HEK293 (cell line): Measurements from ENCODE around the gene GLT1D1.

Source experiments
- CTCF ChIA-PET: fragments of 350-600 bp; formaldehyde crosslinking; extraction: SDS; loops from one replicate; lab custom pipeline; 2021; ENCODE audit warnings: antibody characterized with exemption; lab: Yijun Ruan, JAX
- POLR2A ChIA-PET: fragments of 300-600 bp; formaldehyde crosslinking; extraction: SDS; loops from one replicate; lab custom pipeline; 2020; ENCODE audit warnings: antibody characterized with exemption, inconsistent platforms; lab: Yijun Ruan, JAX
- H3K27ac ChIP-seq: fragments of 200-500 bp; sonication (Bioruptor generic); 2 replicates; pipeline ENCODE4 v1.5.1; 2014; ENCODE audit warnings: low read depth, low read length, control low read depth, inconsistent platforms; ENCODE audit errors: extremely low read depth
- H3K36me3 ChIP-seq, 2 experiments: fragments of 200-500 bp in 1 of 2; sonication (Bioruptor generic) in 1 of 2; 1 replicate in 1 of 2; 2 replicates in 1 of 2; pipeline ENCODE4 v1.5.1; 2014 to 2017; ENCODE audit warnings: inconsistent platforms in 2 of 2, low read length in 2 of 2; ENCODE audit not compliant: control insufficient read depth in 2 of 2, insufficient read depth in 1 of 2
- H3K4me1 ChIP-seq: fragments of 200-500 bp; sonication (Bioruptor generic); 2 replicates; pipeline ENCODE4 v1.5.1; 2014; ENCODE audit warnings: mild to moderate bottlenecking, low read length, inconsistent platforms; ENCODE audit not compliant: control insufficient read depth, insufficient read depth
- H3K4me3 ChIP-seq: 2 replicates; pipeline ENCODE4 v1.5.1; 2011; ENCODE audit warnings: low read depth, mild to moderate bottlenecking, control low read depth, low read length, moderate library complexity
- H3K9me3 ChIP-seq: fragments of 200-500 bp; sonication (Bioruptor generic); 2 replicates; pipeline ENCODE4 v1.5.1; 2014; ENCODE audit warnings: low read depth, low read length, inconsistent platforms; ENCODE audit not compliant: control insufficient read depth, insufficient read depth
- HIC1 ChIP-seq: fragments of 450-650 bp; formaldehyde crosslinking; IDR thresholded peaks from 2 replicates; pipeline ENCODE4 v1.5.1; 2016; ENCODE audit warnings: missing biosample characterization, missing genetic modification characterization
- KLF16 ChIP-seq: fragments of 450-650 bp; formaldehyde crosslinking; IDR thresholded peaks from 2 replicates; pipeline ENCODE4 v1.5.1; 2017; ENCODE audit warnings: missing biosample characterization, missing genetic modification characterization
- PATZ1 ChIP-seq: fragments of 450-650 bp; formaldehyde crosslinking; IDR thresholded peaks from 2 replicates; pipeline ENCODE4 v1.5.1; 2016; ENCODE audit warnings: missing biosample characterization, missing genetic modification characterization
- PBX3 ChIP-seq: sonication (generic); formaldehyde crosslinking; IDR thresholded peaks from 2 replicates; pipeline ENCODE4 v1.8.1; 2022; ENCODE audit warnings: mild to moderate bottlenecking, moderate library complexity, missing genetic modification reagents
- PRDM6 ChIP-seq: fragments of 450-650 bp; formaldehyde crosslinking; IDR thresholded peaks from 2 replicates; pipeline ENCODE4 v1.5.1; 2017; ENCODE audit warnings: missing biosample characterization, missing genetic modification characterization
- SALL2 ChIP-seq: fragments of 450-650 bp; formaldehyde crosslinking; IDR thresholded peaks from 2 replicates; pipeline ENCODE4 v1.5.0; 2017; ENCODE audit warnings: missing biosample characterization, mild to moderate bottlenecking, missing genetic modification characterization, borderline replicate concordance
- ZBTB1 ChIP-seq: fragments of 450-650 bp; formaldehyde crosslinking; IDR thresholded peaks from 2 replicates; pipeline ENCODE4 v1.5.1; 2016; ENCODE audit warnings: missing biosample characterization, missing genetic modification characterization
- ZBTB48 ChIP-seq: fragments of 450-650 bp; formaldehyde crosslinking; IDR thresholded peaks from 2 replicates; pipeline ENCODE4 v1.5.1; 2016; ENCODE audit warnings: missing biosample characterization, missing genetic modification characterization
- ZNF449 ChIP-seq: fragments of 450-650 bp; formaldehyde crosslinking; IDR thresholded peaks from 2 replicates; pipeline ENCODE4 v1.5.1; 2017; ENCODE audit warnings: missing biosample characterization, mild to moderate bottlenecking, missing genetic modification characterization, moderate library complexity
- ZNF580 ChIP-seq: fragments of 450-650 bp; formaldehyde crosslinking; IDR thresholded peaks from 2 replicates; pipeline ENCODE4 v1.5.1; 2016; ENCODE audit warnings: missing biosample characterization, missing genetic modification characterization

Gene GLT1D1

GRCh38 chr12:129028844-129029243 is 175.6 kb downstream of the GLT1D1 start:
- POLR2A ChIA-PET, result no interaction called here

More at GRCh38 chr12:129028844-129029243, 175.6 kb downstream of the GLT1D1 start:
- CTCF ChIA-PET, result interaction anchor here (0.6 kb wide), 1 partner anchor 20 kb away, joined by 3 read pairs; no protein-coding TSS in a partner anchor
- no peak overlapping the region for H3K27ac ChIP-seq
- no peak for TF ChIP-seq ZNF580 (tag by site-specific recombination)
- no peak for TF ChIP-seq KLF16 (tag by site-specific recombination)
- TF ChIP-seq ZBTB48, result no peak
- no peak for TF ChIP-seq ZNF449 (tag by site-specific recombination)
- TF ChIP-seq PBX3, result no peak
- no peak for TF ChIP-seq PATZ1 (tag by site-specific recombination)
- TF ChIP-seq SALL2 (tag by site-specific recombination), result no peak
- TF ChIP-seq ZBTB1, result no peak
- TF ChIP-seq HIC1 (tag by site-specific recombination), result no peak
- no peak for TF ChIP-seq PRDM6
- no peaks in the 10 kb centered on the region for H3K9me3 ChIP-seq
- no peaks in the 10 kb centered on the region for H3K36me3 ChIP-seq
- H3K4me1 ChIP-seq, result no peaks in the 10 kb centered on the region
- no peak overlapping the region for H3K4me3 ChIP-seq
